HepG2 (cell line): ENCODE results near the gene SAMD14. TPM values are rescaled to one million over a fixed set of nuclear protein-coding genes. Genes with fewer than 3 reads are reported as not detected.

ENCODE experiments used
- ATAC-seq: fragments of 200-7000 bp; cut with Tn5 transposase; 3 replicates; pipeline ENCODE4 v1.9.1; 2020; ENCODE audit warnings: mild to moderate bottlenecking, moderate library complexity
- BruUV-seq: library from RNA; stranded (reverse); fragments of 400-500 nt; replicated peaks from 2 replicates; lab custom pipeline; 2021; lab: Mats Ljungman, UMichigan
- CTCF ChIA-PET: fragments of 300-600 bp; formaldehyde crosslinking; extraction: SDS; loops from one replicate; lab custom pipeline; 2021; ENCODE audit warnings: low total read pairs, inconsistent platforms, low intra/inter-chr PET ratio; lab: Yijun Ruan, JAX
- POLR2A ChIA-PET: fragments of 350-600 bp; sonication (Branson Sonifier 250); formaldehyde crosslinking; loops from one replicate; lab custom pipeline; 2020; ENCODE audit warnings: antibody characterized with exemption, inconsistent platforms; lab: Yijun Ruan, JAX
- DNase-seq: peaks from one replicate; pipeline ENCODE4 v3.0.0-alpha.2; 2015; ENCODE audit warnings: low spot score
- FAIRE-seq: peaks from 3 replicates; lab custom pipeline; 2011; peaks lifted over from hg19 to GRCh38; lab: Jason Lieb, UNC
- H2AFZ ChIP-seq: one replicate; pipeline ENCODE4 v1.6.1; 2011; ENCODE audit warnings: low read length, inconsistent platforms
- H3K27ac ChIP-seq: fragments of 300-600 bp; 3 replicates; pipeline ENCODE4 v1.8.0; 2011; ENCODE audit warnings: mixed run types, mild to moderate bottlenecking, mixed read lengths, low read length, inconsistent platforms; ENCODE audit not compliant: insufficient read depth; ENCODE audit errors: extremely low read length
- H3K27me3 ChIP-seq, 2 experiments: fragments of 200-600 bp in 1 of 2; 2 replicates in 1 of 2; 3 replicates in 1 of 2; pipeline versions ENCODE4 v1.6.0 to v1.8.0; 2011; ENCODE audit warnings: low read length in 2 of 2, mild to moderate bottlenecking in 2 of 2, moderate library complexity in 2 of 2, inconsistent platforms in 1 of 2; ENCODE audit not compliant: insufficient read depth in 2 of 2, control insufficient read depth in 1 of 2
- H3K36me3 ChIP-seq, 2 experiments: fragments of 200-600 bp in 1 of 2; replicated peaks in 1 of 2; 2 replicates in 1 of 2; 3 replicates in 1 of 2; pipeline versions ENCODE4 v1.5.1 to v1.8.0; 2011; ENCODE audit warnings: low read length in 2 of 2, inconsistent platforms in 1 of 2; ENCODE audit not compliant: insufficient read depth in 2 of 2, control insufficient read depth in 1 of 2
- H3K4me1 ChIP-seq: 2 replicates; pipeline ENCODE4 v1.5.1; 2012; ENCODE audit warnings: low read length, inconsistent platforms; ENCODE audit not compliant: insufficient read depth
- H3K4me2 ChIP-seq: 2 replicates; pipeline ENCODE4 v1.6.0; 2011; ENCODE audit warnings: low read depth, low read length, inconsistent platforms
- H3K4me3 ChIP-seq, 3 experiments: fragments of 200-600 bp in 1 of 3; sonication (generic), shearing (Covaris generic) in 1 of 3; replicated peaks in 1 of 3; 2 replicates each; pipeline ENCODE4 v1.5.1; 2011 to 2016; ENCODE audit warnings: low read length in 3 of 3, inconsistent platforms in 2 of 3, low read depth in 2 of 3, mild to moderate bottlenecking in 2 of 3, control low read depth in 1 of 3, mixed read lengths in 1 of 3; ENCODE audit not compliant: insufficient read depth in 1 of 3
- H3K79me2 ChIP-seq: one replicate; pipeline ENCODE4 v1.6.1; 2011; ENCODE audit warnings: low read length, inconsistent platforms; ENCODE audit not compliant: insufficient read depth
- H3K9ac ChIP-seq: 2 replicates; pipeline ENCODE4 v1.6.0; 2011; ENCODE audit warnings: mild to moderate bottlenecking, low read depth, low read length, inconsistent platforms; ENCODE audit not compliant: insufficient read depth
- H3K9me3 ChIP-seq: 2 replicates; pipeline ENCODE4 v1.5.1; 2012; ENCODE audit warnings: mild to moderate bottlenecking, low read length
- H4K20me1 ChIP-seq: 2 replicates; pipeline ENCODE4 v1.6.0; 2011; ENCODE audit warnings: inconsistent platforms, mild to moderate bottlenecking, low read length, moderate library complexity; ENCODE audit not compliant: insufficient read depth
- AGO2 ChIP-seq: fragments of 200-400 bp; formaldehyde crosslinking; optimal IDR thresholded peaks from 2 replicates; pipeline ENCODE3; 2017; ENCODE audit warnings: mild to moderate bottlenecking, low read depth, low read length, moderate library complexity
- ATF3 ChIP-seq: sonication (generic); formaldehyde crosslinking; IDR thresholded peaks from 2 replicates; pipeline ENCODE4 v1.4.0; 2020; ENCODE audit warnings: missing genetic modification reagents
- CBX1 ChIP-seq: IDR thresholded peaks from one replicate; pipeline ENCODE4 v1.6.1; 2016; ENCODE audit warnings: antibody characterized with exemption, low read depth
- CENPT ChIP-seq: sonication (generic); formaldehyde crosslinking; IDR thresholded peaks from 2 replicates; pipeline ENCODE4 v1.8.0; 2022; ENCODE audit warnings: low read depth, mild to moderate bottlenecking, moderate library complexity, missing genetic modification reagents
- CREB1 ChIP-seq, 2 experiments: fragments of 450-650 bp in 1 of 2; IDR thresholded peaks; 2 replicates each; pipeline ENCODE4 v1.6.1; 2016 to 2017; ENCODE audit warnings: control low read depth in 1 of 2, mild to moderate bottlenecking in 1 of 2, missing compliant biosample characterization in 1 of 2, missing genetic modification characterization in 1 of 2
- GFI1 ChIP-seq: sonication (generic); formaldehyde crosslinking; IDR thresholded peaks from 2 replicates; pipeline ENCODE4 v1.5.0; 2020; ENCODE audit warnings: missing genetic modification reagents, mild to moderate bottlenecking, borderline replicate concordance
- KDM1A ChIP-seq: IDR thresholded peaks from 2 replicates; pipeline ENCODE4 v1.6.1; 2016; ENCODE audit warnings: missing compliant biosample characterization
- POGZ ChIP-seq: sonication (generic); formaldehyde crosslinking; IDR thresholded peaks from 2 replicates; pipeline ENCODE4 v1.4.0; 2020; ENCODE audit warnings: mild to moderate bottlenecking, missing genetic modification reagents
- REST ChIP-seq, 2 experiments: IDR thresholded peaks; 2 replicates each; pipeline ENCODE4 v1.6.1; 2011 to 2012; ENCODE audit warnings: low read length in 2 of 2, borderline replicate concordance in 1 of 2, low read depth in 1 of 2, mild to moderate bottlenecking in 1 of 2, moderate library complexity in 1 of 2
- TOE1 ChIP-seq: sonication (generic); formaldehyde crosslinking; IDR thresholded peaks from 2 replicates; pipeline ENCODE4 v1.4.0; 2020; ENCODE audit warnings: mild to moderate bottlenecking, missing genetic modification reagents
- ZBTB25 ChIP-seq: IDR thresholded peaks from 2 replicates; pipeline ENCODE4 v1.6.1; 2018; ENCODE audit warnings: missing genetic modification reagents
- ZKSCAN5 ChIP-seq: sonication (generic); formaldehyde crosslinking; IDR thresholded peaks from 2 replicates; pipeline ENCODE4 v1.5.1; 2020; ENCODE audit warnings: mild to moderate bottlenecking, missing genetic modification reagents
- ZNF564 ChIP-seq: sonication (generic); formaldehyde crosslinking; IDR thresholded peaks from 2 replicates; pipeline ENCODE4 v1.8.1; 2023; ENCODE audit warnings: mild to moderate bottlenecking, missing genetic modification reagents
- ZNF704 ChIP-seq: sonication (generic); formaldehyde crosslinking; IDR thresholded peaks from 2 replicates; pipeline ENCODE4 v1.8.1; 2023; ENCODE audit warnings: mild to moderate bottlenecking, inconsistent platforms, moderate library complexity, missing genetic modification reagents, borderline replicate concordance
- ZNF83 ChIP-seq: sonication (generic); formaldehyde crosslinking; IDR thresholded peaks from 2 replicates; pipeline ENCODE4 v1.4.0; 2020; ENCODE audit warnings: missing genetic modification reagents, mild to moderate bottlenecking, borderline replicate concordance
- WGBS: methylation state at CpG from one replicate; pipeline ENCODE4 v1.1.6; 2017; ENCODE audit warnings: low lambda C conversion rate; 5-methylcytosine and 5-hydroxymethylcytosine counted together
- in situ Hi-C: cut with HindIII; loops from 2 replicates; pipeline ENCODE4 v1.10.0; 2017; ENCODE audit warnings: low pct_unique_long_range_greater_than_20kb; ENCODE audit not compliant: extremely low pct_ligation_motif_present
- intact Hi-C: fragments of 100-400 bp; cut with micrococcal nuclease; formaldehyde crosslinking; loops from one replicate; pipeline ENCODE4 v1.10.0; 2022; ENCODE audit not compliant: unreplicated experiment
- polyA plus RNA-seq, 8 experiments: library from polyadenylated mRNA; depleted of rRNA in 3 of 8; stranded (reverse) in 7 of 8; unstranded in 1 of 8; fragments of >200 nt; fragmentation: Illumina TruSeq in 4 of 8; extraction: Trizol in 4 of 8; gene quantifications; 2 replicates each; pipeline versions ENCODE4 v1.2.1 to v1.2.3, GENCODE V29; 2011 to 2016; ENCODE audit warnings: low read depth in 4 of 8, missing spikeins in 1 of 8, mixed read lengths in 1 of 8; ENCODE audit not compliant: insufficient read depth in 1 of 8
- total RNA-seq, 5 experiments: library from RNA; depleted of rRNA; stranded (reverse); fragments of >200 nt; fragmentation: Illumina TruSeq; extraction: Trizol; gene quantifications; 2 replicates each; pipeline ENCODE4 v1.2.3, GENCODE V29; 2016; ENCODE audit warnings: low read depth in 1 of 5
- TF ChIP-seq, protein P1 (sequence below): sonication (generic); formaldehyde crosslinking; IDR thresholded peaks from 2 replicates; pipeline ENCODE4 v1.8.1; 2023; ENCODE audit warnings: mild to moderate bottlenecking, missing genetic modification reagents, borderline replicate concordance

The SAMD14 gene
- total and polyA plus RNA-seq, 2 of the 13 experiments (the other 11 are each of a cell fraction or from before 2014, with no cell fraction given) = 0.07 to 0.22 TPM

- Histone ChIP-seq H3K79me2 (no peaks in the 10 kb centered on the region), H4K20me1 (no peaks in the 10 kb centered on the region), H3K27ac (no peak overlapping the region), H3K9me3 (no peaks in the 10 kb centered on the region), H2AFZ (peak overlapping the region; percentile 80), H3K27me3 (peaks cover under 1 to 16% of the 10 kb centered on the region in 2 experiments; a peak in 4 of 5 replicates), H3K9ac (peak overlapping the region; percentile 22; the same call in 1 of the 2 replicates), H3K4me2 (peak overlapping the region; percentile 84), H3K36me3 (no peaks in the 10 kb centered on the region), H3K4me1 (peaks cover 73% of the 10 kb centered on the region), H3K4me3 (peak overlapping the region; percentile 35 to 74 (median 47); a peak in 5 of 6 replicates)
- ChIA-PET CTCF (interaction anchor here (1.6 to 3.4 kb wide), 3 partner anchors 9 to 22 kb away, joined by 8 to 11 read pairs (median 10); no protein-coding TSS in a partner anchor), POLR2A (interaction anchor here (0.7 to 1.5 kb wide), 7 partner anchors 22 to 168 kb away, joined by 3 to 7 read pairs (median 4); partner anchors contain the start of gene XYLT2)
- BruUV-seq = no TSS peak
- in situ Hi-C loops (no loop called here), intact Hi-C loops (no loop called here)
- peak; percentile 93 for ATAC-seq
- peak; percentile 89 for DNase-seq
- peak; percentile 75 for FAIRE-seq
- 0% methylated on average over 11 of the region's 22 CpGs for WGBS
- TF ChIP-seq CENPT (no peak), GFI1 (CRISPR knock-in tag) (no peak), ZBTB25 (CRISPR knock-in tag) (no peak), ATF3 (CRISPR knock-in tag) (0 out of 2 replicates have a peak, but pooled peaks have one; percentile 50), ZNF564 (0 out of 2 replicates have a peak, but pooled peaks have one; percentile 38), CBX1 (peak; percentile 30), TOE1 (no peak), AGO2 (peak; percentile 31), CREB1 (IDR thresholded peaks at IDR 0.05) (no peak), CREB1 (CRISPR knock-in tag; IDR thresholded peaks at IDR 0.05) (no peak), REST (IDR thresholded peaks at IDR 0.05; ENCODE audit: borderline replicate concordance in 1 of 2, low read depth in 1 of 2, low read length in 2 of 2) (no peak), POGZ (CRISPR knock-in tag) (no peak), KDM1A (no peak), ZNF83 (CRISPR knock-in tag) (no peak), ZNF704 (CRISPR knock-in tag) (no peak), ZKSCAN5 (CRISPR knock-in tag) (no peak)
- TF ChIP-seq, protein P1, sequence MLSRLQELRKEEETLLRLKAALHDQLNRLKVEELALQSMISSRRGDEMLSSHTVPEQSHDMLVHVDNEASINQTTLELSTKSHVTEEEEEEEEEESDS = no peak
Measured at GRCh38 chr17:50177983-50178834, 48.2 kb upstream of the SAMD14 start.
